ENCODE data around the gene ATP2A1. TPM values are rescaled to one million over a fixed set of nuclear protein-coding genes. Genes with fewer than 3 reads are reported as not detected.
"Not testable (repeated sequence)": the region's sequence is repeated elsewhere in the genome, so short reads cannot be mapped to it uniquely, and the experiment has no call there.

The ATP2A1 gene
- polyA plus RNA-seq, 3 donors = 0.34 to 0.46 (median 0.39) TPM

DNA sequence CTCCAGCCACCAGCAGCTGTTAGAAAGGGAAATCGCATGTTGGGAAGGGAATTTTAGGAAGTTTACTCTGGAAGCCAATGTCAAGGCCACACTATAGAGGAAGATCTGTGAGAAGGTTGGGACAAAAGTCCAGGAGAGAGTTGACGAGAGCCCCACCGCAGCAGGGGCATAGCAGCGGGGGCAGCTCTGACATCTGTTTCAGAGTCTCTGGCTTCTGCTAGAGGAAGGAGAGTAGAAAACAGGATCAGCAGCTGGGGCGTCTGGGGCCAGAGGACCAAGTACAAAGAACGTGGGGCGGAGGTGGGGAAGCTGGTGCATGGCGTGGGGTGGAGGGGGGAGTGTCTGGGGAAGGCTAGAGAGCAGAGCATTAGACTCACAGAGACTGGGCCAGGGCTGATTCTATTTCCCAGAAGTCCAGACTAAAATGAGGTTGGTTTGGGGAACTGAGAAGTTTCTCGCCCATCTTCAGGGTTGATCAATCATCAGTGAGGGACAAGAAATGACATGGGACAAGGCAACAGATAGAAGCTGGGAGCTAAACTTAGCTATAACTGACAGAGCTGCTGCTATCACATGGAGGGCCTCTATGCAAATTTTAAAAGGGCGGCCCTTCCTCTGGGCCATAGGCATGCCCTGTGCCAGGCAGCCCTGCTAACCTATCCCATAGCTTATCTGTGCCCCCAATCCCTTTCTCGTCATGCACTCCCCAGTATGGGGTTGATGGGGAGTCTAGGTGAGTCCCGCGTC is 45.5 kb downstream of the ATP2A1 start:
- 24 to 80% (median 71%) methylated on average over 13 of the region's 13 CpGs for WGBS, 3 donors
- H3K27ac ChIP-seq (ENCODE audit: low read depth, low read length) = no peak overlapping the region

DNA sequence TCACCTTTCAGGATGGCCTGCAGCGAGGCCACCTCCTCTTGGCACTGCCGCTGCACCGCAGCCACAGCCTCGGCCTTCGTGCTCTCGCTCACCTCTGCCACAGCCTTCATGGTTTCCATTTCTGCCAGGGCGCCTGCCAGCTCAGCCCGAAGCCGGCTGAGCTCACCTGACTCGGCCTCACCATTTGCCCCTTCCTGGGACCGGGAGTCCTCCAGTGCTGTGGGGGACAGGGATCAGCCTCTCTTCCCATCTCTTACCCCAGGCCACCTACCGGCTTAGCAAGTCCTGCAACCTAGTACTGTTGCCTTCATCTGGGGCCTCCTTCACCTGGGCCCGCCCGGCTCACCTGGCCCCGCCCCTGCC is 46.1 kb downstream of the ATP2A1 start:
- 12 to 50% (median 37%) methylated on average over 15 of the region's 15 CpGs for WGBS, 3 donors

DNA sequence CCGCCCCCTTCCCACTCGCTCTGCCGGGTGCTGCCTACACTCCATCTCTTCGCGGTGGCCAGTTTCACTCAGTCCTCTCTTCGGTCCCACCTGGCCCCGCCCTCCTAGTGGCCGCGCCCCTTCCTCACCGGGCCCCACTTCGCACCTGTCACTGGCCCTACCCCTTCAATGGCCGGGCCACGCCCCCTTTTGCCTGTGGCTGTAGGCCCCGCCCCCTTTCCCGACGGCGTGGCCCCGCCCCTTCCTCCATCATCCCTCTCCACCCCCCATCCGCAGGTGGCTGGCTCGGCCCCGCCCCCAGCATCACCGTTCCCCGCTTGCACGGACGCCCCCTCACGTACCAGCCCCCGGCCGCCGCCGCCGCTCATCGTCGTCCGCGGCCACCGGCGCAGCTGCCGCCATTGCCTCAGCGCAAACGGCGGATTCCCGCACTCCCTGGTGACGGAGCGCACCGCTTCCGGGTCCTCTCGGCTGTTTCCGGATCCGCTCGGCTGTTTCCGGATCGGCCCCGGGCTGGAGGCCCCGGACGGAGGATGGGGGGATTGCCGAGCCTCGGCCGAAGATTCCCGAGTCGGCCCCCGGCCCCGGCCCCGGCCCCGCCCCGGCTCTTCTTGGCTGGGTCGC is 46.6 kb downstream of the ATP2A1 start, which contains the start of gene RABEP2:
RABEP2 (minus strand) TSS at position 477 of the 624 bp plus-strand sequence; CDS start at position 402, 75 bp downstream.
- 0 to 2% (median 1%) methylated on average over 54 to 66 of the region's 66 CpGs for WGBS, 3 donors
- H3K27ac ChIP-seq (ENCODE audit: low read depth, low read length) = peak within 1 kb of the TSS; percentile 80

More for the DNA sequence above, 46.1 kb downstream of the ATP2A1 start:
- no peak overlapping the region for H3K27ac ChIP-seq (ENCODE audit: low read depth, low read length)

DNA sequence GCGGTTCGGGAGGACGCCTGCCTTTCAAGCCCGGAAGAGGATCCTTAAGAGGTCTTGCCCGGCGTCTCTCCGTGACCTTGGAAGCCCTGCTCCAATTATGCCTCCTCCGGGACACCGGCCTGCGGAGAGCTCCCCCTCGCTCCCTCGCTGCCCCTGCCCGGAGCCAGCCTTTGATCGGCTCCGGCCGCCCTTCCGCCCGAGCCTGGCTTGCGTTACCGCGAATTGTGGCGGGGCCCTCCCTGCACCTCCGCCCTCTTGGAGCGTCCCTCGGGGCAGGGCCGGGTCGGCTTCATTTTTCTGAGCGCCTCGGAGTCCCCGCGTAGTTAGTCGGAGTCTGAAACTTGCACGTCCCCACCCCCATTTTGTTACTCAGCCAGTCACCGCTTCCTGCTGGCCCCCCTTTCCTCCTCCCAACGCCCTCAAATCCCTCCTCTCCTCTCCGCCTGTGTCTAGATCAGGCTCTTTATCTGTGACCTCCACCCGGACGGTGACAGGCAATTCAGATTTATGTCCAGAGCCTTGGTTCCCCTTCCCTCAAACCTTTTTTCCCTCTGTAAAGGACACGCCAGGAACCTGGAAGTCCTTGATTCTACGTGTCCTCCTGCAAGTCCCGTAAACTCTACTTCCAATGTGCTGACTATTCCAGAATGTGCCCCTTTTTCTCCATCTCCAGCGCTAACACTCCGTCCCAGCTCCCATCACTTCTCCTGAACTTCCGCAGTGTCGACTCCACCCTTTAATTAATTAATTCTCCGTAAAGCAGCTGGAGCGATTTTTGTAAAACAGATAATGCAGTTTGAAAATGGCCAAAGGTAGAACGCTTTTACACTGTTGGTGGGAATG is 47.3 kb downstream of the ATP2A1 start:
- H3K27ac ChIP-seq (ENCODE audit: low read depth, low read length) = peak overlapping the region; percentile 80
- 0 to 1% (median 1%) methylated on average over 42 to 48 of the region's 48 CpGs for WGBS, 3 donors

DNA sequence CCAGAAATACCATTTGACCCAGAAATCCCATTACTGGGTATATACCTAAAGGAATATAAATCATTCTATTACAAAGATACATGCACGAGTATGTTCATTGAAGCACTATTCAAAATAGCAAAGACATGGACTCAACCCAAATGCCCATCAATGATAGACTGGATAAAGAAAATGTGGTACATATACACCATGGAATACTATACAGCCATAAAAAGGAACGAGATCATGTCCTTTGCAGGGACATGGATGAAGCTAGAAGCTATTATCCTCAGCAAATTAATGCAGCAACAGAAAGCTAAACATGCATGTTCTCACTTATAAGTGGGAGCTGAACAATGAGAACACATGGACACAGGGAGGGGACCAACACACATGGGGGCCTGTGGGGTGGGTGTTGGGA is 48.0 kb downstream of the ATP2A1 start:
- not testable (repeated sequence) for H3K27ac ChIP-seq (ENCODE audit: low read depth, low read length)
- 66 to 67% (median 66%) methylated on average over 2 of the region's 2 CpGs for WGBS, 3 donors

DNA sequence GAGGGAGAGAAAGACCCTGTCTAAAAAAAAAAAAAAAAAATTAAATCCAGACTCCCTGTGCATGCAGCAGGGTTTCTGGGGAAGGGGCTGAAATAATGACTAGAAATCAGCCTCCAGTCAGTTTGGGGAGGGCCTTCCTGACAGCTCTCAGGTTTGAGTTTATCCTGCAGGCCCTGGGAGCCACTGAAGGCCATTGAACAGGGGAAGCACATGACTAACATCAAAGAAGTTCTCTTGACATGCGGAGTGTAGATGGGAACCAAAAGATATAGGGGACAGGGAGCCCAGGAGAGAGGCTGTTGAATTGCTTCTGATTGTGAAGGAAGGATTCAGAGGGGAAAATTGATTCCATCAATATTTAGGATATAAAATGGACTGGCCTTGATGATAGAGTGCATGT is 49.5 kb downstream of the ATP2A1 start:
- WGBS, 3 donors = 86 to 97% (median 88%) methylated on average over 1 of the region's 1 CpG
- no peak overlapping the region for H3K27ac ChIP-seq (ENCODE audit: low read depth, low read length)

DNA sequence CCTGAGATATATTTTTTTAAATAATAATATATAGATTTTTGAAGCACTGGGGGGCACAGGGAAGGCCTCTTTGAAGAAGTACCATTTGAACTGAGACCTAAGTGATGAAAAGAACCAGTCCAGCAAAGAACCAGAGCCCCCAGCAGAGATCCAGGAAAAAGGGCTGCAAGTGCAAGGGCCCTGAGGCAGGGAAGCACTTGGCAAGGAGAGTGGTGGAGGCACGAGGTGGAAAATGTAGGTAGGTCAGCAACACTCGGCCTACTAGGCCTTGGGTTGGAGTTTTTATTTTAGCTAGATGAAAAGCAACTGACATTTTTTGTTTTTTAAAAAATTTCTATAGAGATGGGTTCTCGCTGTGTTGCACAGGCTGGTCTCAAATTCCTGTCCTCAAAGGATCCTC is 51.9 kb downstream of the ATP2A1 start:
- WGBS, 3 donors = 91 to 95% (median 94%) methylated on average over 3 of the region's 3 CpGs
- no peak overlapping the region for H3K27ac ChIP-seq (ENCODE audit: low read depth, low read length)

DNA sequence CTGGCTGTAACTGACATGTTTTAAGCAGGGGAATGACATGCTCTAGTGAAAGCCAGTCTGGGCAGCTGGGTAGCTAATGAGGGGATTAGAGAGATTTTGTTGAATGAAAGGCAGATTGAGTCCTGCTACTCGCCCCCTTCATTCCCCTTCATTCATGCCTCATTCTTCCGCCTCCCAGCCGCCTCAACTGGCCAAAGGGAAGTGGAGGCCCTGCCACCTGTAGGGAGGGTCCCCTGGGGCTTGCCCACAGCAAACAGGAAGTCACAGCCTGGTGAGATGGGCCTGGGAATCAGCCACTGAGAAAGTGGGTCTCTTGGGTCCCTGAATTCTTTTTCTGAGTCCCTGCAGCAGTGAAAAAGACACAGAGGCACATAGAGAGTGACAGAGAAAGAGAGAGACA is 52.4 kb downstream of the ATP2A1 start:
- H3K27ac ChIP-seq (ENCODE audit: low read depth, low read length) = no peak overlapping the region
- 47 to 67% (median 60%) methylated on average over 3 of the region's 3 CpGs for WGBS, 3 donors

DNA sequence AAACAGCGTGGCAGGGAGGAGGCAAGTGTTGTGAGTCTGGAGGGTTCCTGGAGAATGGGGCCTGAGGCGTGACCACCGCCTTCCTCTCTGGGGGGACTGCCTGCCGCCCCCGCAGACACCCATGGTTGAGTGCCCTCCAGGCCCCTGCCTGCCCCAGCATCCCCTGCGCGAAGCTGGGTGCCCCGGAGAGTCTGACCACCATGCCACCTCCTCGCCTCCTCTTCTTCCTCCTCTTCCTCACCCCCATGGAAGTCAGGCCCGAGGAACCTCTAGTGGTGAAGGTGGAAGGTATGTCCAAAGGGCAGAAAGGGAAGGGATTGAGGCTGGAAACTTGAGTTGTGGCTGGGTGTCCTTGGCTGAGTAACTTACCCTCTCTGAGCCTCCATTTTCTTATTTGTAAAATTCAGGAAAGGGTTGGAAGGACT is 53.5 kb downstream of the ATP2A1 start, which contains the start of gene CD19:
CD19 (plus strand) TSS at position 171 of the 425 bp plus-strand sequence; CDS start at position 201, 30 bp downstream.
- H3K27ac ChIP-seq (ENCODE audit: low read depth, low read length) = no peak within 1 kb of the TSS
- WGBS, 3 donors = 90 to 94% (median 93%) methylated on average over 10 of the region's 10 CpGs

DNA sequence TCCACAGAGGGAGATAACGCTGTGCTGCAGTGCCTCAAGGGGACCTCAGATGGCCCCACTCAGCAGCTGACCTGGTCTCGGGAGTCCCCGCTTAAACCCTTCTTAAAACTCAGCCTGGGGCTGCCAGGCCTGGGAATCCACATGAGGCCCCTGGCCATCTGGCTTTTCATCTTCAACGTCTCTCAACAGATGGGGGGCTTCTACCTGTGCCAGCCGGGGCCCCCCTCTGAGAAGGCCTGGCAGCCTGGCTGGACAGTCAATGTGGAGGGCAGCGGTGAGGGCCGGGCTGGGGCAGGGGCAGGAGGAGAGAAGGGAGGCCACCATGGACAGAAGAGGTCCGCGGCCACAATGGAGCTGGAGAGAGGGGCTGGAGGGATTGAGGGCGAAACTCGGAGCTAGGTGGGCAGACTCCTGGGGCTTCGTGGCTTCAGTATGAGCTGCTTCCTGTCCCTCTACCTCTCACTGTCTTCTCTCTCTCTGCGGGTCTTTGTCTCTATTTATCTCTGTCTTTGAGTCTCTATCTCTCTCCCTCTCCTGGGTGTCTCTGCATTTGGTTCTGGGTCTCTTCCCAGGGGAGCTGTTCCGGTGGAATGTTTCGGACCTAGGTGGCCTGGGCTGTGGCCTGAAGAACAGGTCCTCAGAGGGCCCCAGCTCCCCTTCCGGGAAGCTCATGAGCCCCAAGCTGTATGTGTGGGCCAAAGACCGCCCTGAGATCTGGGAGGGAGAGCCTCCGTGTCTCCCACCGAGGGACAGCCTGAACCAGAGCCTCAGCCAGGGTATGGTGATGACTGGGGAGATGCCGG is 54.3 kb downstream of the ATP2A1 start:
- H3K27ac ChIP-seq (ENCODE audit: low read depth, low read length) = no peak overlapping the region
- 79 to 89% (median 81%) methylated on average over 16 to 20 of the region's 20 CpGs for WGBS, 3 donors

DNA sequence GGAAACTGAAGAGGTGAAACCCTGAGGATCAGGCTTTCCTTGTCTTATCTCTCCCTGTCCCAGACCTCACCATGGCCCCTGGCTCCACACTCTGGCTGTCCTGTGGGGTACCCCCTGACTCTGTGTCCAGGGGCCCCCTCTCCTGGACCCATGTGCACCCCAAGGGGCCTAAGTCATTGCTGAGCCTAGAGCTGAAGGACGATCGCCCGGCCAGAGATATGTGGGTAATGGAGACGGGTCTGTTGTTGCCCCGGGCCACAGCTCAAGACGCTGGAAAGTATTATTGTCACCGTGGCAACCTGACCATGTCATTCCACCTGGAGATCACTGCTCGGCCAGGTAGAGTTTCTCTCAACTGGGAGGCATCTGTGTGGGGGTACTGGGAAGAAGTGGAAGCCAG is 54.9 kb downstream of the ATP2A1 start:
- no peak overlapping the region for H3K27ac ChIP-seq (ENCODE audit: low read depth, low read length)
- 67 to 81% (median 80%) methylated on average over 8 of the region's 8 CpGs for WGBS, 3 donors

DNA sequence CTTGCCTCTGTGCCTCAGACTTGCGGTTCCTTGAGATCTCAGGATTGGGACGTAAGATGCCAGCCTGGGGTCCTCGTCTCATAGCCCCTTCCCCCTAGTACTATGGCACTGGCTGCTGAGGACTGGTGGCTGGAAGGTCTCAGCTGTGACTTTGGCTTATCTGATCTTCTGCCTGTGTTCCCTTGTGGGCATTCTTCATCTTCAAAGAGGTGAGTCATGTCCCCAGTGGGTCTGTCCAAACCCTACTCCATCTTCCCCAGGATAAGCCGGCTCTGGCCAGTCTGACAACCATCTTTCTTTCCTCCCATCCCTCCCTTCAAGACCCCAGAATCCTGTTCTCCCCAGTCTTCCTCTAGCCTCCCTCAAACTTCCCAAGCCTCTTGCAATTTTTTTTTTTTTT is 57.1 kb downstream of the ATP2A1 start:
- H3K27ac ChIP-seq (ENCODE audit: low read depth, low read length) = no peak overlapping the region
- 95 to 100% (median 96%) methylated on average over 2 to 4 of the region's 4 CpGs for WGBS, 3 donors

DNA sequence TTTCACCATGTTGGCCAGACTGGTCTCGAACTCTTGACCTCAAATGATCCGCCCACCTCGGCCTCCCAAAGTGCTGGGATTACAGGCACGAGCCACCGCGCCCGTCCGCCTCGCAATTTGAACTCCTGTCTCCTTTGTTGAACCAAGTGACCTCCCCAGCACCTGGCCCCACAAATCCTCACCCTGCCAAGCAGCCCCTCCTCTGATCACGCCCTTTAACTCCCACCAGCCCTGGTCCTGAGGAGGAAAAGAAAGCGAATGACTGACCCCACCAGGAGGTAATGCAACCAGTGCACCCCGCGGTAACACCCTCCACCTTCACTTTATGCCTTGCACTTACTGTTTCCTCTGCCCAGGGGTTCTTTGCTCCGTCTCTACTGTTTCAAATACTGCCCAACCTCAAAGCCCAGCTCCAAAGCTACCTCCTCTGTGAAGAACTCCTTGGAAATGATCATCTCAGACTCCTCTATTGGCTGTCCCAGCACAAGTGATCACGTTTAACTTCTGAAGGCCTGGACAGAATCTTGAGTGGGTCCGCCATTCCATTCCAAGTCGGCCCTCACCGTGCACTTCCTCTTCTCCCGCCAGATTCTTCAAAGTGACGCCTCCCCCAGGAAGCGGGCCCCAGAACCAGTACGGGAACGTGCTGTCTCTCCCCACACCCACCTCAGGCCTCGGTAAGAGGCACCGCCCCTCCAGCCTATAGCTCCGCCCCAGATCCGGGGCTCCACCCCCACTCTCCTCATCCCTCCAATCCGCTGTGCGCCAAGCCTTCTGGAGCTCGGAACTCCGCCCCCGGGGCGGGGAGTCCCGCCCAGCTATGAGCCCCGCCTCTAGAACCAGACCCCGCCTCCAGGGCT is 57.9 kb downstream of the ATP2A1 start:
- WGBS, 3 donors = 25 to 30% (median 30%) methylated on average over 35 to 36 of the region's 36 CpGs

DNA sequence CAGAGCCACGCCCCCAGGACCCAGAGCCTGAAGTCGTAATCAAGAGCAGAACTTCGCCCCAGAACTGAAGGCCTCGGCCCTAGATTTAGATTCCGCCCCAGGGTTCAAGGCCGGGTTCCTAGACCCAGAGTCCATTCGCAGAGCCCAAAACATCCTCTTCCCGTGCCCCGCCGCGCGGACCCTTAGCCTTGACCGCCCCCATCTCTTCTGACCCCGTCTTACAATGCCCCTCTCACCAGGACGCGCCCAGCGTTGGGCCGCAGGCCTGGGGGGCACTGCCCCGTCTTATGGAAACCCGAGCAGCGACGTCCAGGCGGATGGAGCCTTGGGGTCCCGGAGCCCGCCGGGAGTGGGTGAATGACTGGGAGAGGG is 58.5 kb downstream of the ATP2A1 start:
- no peak overlapping the region for H3K27ac ChIP-seq (ENCODE audit: low read depth, low read length)
- WGBS, 3 donors = 60 to 73% (median 73%) methylated on average over 22 to 26 of the region's 26 CpGs

More for the DNA sequence above, 57.9 kb downstream of the ATP2A1 start:
- H3K27ac ChIP-seq (ENCODE audit: low read depth, low read length) = no peak overlapping the region

DNA sequence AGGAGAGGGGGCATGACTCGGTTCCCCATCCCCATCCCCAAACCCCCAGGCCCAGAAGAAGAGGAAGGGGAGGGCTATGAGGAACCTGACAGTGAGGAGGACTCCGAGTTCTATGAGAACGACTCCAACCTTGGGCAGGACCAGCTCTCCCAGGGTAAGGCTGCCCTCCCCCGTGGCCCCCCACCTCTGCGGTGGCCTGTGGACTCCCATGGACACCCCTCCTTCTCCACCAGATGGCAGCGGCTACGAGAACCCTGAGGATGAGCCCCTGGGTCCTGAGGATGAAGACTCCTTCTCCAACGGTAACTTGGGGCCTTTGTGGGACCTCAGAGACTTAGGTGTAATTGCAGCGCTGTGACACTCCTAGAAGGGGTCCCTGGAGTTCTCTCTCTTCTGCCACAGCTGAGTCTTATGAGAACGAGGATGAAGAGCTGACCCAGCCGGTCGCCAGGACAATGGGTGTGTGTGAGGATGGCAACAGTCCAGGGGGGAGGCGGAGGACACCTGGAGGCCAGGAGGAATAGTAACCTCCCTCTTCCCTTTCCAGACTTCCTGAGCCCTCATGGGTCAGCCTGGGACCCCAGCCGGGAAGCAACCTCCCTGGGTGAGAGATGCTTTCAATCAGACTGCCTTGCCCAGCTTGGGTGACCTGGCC is 59.1 kb downstream of the ATP2A1 start:
- 74 to 81% (median 80%) methylated on average over 13 to 14 of the region's 14 CpGs for WGBS, 3 donors
- no peak overlapping the region for H3K27ac ChIP-seq (ENCODE audit: low read depth, low read length)

DNA sequence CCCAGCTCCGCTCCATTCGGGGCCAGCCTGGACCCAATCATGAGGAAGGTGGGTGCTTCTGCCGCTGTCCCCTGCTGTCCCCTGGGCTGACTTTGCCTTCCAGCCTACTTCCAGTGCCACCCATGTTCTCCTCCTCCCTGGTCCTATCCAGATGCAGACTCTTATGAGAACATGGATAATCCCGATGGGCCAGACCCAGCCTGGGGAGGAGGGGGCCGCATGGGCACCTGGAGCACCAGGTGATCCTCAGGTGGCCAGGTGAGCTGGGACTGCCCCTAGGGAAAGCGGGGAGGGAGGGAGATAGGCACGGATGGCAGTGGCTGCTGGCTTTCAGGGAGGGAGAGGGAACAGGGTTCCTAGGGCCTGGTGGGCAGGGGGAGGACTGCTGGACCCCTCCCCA is 60.4 kb downstream of the ATP2A1 start:
- 70 to 90% (median 73%) methylated on average over 7 of the region's 7 CpGs for WGBS, 3 donors
- H3K27ac ChIP-seq (ENCODE audit: low read depth, low read length) = no peak overlapping the region

DNA sequence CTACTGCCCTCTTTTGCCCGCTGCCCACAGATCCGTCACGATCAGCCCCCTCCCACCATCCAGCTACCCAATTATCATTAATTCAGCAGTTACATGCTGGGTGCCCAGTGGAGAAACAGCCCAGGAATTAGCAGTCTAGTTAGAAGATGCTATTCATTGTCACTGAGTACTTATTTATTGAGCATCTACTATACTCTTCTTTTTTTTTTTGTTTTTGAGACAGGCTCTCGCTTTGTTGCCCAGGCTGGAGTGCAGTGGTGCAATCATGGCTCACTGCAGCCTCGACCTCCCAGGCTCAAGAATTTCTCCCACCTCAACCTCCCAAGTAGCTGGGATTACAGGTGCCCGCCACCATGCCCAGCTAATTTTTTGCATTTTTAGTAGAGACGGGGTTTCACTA is 61.5 kb downstream of the ATP2A1 start:
- WGBS, 3 donors = 87 to 93% (median 92%) methylated on average over 7 of the region's 7 CpGs
- not testable (repeated sequence) for H3K27ac ChIP-seq (ENCODE audit: low read depth, low read length)

Data from adipose tissue (tissue), 3 donors.